Measurements from ENCODE around the gene STEAP4.

GRCh38 chr7:88318196-88318595 is 11.5 kb upstream of the STEAP4 start:
- no peak for TF ChIP-seq SMC3 (IDR thresholded peaks at IDR 0.05)
- no peak for TF ChIP-seq CTCF (IDR thresholded peaks at IDR 0.05)
- no peak for TF ChIP-seq FOSL2 (IDR thresholded peaks at IDR 0.05)
- no peak for TF ChIP-seq FOSL2 (CRISPR knock-in tag; IDR thresholded peaks at IDR 0.05)
- TF ChIP-seq POLR2AphosphoS2 (conservative IDR thresholded peaks at IDR 0.05; ENCODE audit: low read length): no peak
- TF ChIP-seq ZSCAN20 (CRISPR knock-in tag; IDR thresholded peaks at IDR 0.05): no peak
- no peak for TF ChIP-seq MAFK (IDR thresholded peaks at IDR 0.05; ENCODE audit: partially characterized antibody)
- TF ChIP-seq BHLHE40 (IDR thresholded peaks at IDR 0.05; ENCODE audit: low read depth, low read length): no peak
- no peak for TF ChIP-seq REST (IDR thresholded peaks at IDR 0.05)
- no peak for TF ChIP-seq POLR2A (IDR thresholded peaks at IDR 0.05; ENCODE audit: low read length)
- no peak for TF ChIP-seq JUN (IDR thresholded peaks at IDR 0.05)
- no peak for TF ChIP-seq RAD21 (conservative IDR thresholded peaks at IDR 0.05 in 1 of 2, IDR thresholded peaks at IDR 0.05 in 1 of 2)
- TF ChIP-seq CEBPB (IDR thresholded peaks at IDR 0.05): no peak

Measured in A549 (cell line).